Dermis microvascular lymphatic vessel endothelial cell (primary cell): Measurements from ENCODE around the gene CTNNA1. TPM values are rescaled to one million over a fixed set of nuclear protein-coding genes. Genes with fewer than 3 reads are reported as not detected.
A peak's percentile ranks its signal among the peaks of the same experiment; 100 is the strongest.
"Not testable (repeated sequence)": the region's sequence is repeated elsewhere in the genome, so short reads cannot be mapped to it uniquely, and the experiment has no call there.

Experiments
- DNase-seq, 2 donors: peaks; one replicate each; pipeline versions ENCODE4 v3.0.0 to v3.0.0-alpha.2; 2010; ENCODE audit warnings: low read depth in 2 of 2
- total RNA-seq: library from RNA; depleted of rRNA; stranded (reverse); fragments of >200 nt; gene quantifications from 2 replicates; pipeline ENCODE4 v1.2.1, GENCODE V29; 2014

CTNNA1 gene
- total RNA-seq, 1 donor from 2014 or later: 515 TPM

DNA sequence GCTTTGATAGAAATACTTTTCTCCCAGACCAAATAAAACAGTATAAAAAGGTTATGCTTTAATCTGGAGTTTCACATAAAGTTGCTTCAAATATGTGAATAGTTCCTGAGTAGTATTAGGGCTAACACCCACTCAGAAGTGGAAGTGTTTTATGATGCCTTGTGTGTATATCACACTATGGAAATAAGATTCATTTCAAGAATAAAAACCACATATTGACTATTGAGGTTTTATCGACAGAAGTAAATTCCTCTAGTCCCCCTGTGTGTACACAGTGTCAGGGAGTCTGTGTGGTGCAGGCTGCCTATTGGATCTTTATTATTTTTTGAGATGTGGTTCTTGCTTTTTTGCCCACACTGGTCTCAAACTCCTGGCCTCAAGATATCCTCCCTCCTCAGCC, 142.7 kb downstream of the CTNNA1 start:
- no peak for DNase-seq

GRCh38 chr5:138898299-138898698, 145.1 kb downstream of the CTNNA1 start:
- DNase-seq: no peak

DNA sequence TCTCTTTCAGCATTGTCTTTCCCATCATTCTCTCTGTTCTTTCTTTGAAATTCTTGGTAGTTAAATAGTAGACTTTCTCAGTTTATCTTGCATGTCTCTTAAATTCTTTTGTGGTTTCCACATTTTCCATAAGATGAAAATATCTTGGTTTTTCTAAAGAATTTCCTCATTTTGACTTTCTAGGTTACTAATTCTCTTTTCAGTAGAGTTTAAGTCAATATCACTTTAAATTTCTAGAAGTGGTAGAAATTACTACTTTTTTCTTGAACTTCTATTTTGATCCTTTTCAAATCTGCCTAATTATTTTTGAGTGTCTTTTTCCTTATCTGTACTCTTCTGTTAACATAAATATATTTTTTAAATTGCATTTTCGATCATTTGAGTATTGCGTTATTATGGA, 145.5 kb downstream of the CTNNA1 start:
- DNase-seq: no peak

DNA sequence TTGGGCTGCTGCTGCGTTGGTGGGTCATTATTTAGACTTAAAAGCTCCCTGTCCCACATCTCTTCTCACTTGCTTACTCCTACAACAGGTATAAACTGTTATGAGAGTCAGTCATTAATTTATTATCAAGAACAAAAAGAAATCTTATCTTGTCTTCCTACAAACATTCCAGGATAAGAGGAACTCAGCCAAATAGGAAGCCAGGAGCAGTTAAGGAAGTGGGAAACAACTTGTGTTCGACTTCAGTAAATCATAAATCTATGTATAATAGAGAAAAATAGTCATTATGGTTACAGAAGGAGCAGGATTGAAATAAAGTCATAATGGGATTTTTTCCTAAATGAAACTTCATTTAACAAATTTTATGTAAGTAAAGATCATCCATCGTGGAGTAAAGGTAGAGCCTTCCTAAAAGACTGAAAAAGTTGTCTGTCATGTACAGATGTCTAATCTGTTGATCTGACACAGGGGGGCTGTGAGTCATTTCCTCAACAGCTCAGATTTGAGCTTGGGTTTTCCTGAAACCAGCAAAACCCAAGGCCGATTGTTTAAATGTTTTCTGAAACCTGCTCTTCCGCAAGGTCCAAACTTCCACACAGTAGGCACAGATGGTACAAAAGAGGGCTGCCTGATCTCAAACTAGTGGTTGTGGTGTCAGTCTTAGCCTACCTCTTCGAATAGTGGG, 147.2 kb downstream of the CTNNA1 start:
- peak; percentile 66 to 90 for DNase-seq

DNA sequence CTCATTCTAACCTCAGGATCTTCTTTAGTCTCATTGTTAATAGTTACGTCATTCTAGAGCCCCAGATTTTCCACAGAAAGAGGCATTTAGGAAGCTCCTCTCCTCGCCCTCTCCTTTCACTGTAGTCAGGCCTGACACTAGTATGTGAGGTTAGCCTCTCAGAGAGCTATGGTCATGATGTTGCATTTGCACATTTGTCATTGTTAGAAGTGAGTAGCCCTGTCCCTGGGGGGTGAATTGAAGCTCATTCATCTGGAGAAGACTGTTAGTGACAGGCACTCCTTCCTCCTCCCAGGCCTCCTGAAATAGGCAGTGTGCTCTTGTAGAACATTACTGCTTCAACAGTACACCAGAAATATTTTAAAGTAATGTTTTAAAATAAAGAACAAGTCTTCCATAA, 148.5 kb downstream of the CTNNA1 start:
- no peak for DNase-seq

DNA sequence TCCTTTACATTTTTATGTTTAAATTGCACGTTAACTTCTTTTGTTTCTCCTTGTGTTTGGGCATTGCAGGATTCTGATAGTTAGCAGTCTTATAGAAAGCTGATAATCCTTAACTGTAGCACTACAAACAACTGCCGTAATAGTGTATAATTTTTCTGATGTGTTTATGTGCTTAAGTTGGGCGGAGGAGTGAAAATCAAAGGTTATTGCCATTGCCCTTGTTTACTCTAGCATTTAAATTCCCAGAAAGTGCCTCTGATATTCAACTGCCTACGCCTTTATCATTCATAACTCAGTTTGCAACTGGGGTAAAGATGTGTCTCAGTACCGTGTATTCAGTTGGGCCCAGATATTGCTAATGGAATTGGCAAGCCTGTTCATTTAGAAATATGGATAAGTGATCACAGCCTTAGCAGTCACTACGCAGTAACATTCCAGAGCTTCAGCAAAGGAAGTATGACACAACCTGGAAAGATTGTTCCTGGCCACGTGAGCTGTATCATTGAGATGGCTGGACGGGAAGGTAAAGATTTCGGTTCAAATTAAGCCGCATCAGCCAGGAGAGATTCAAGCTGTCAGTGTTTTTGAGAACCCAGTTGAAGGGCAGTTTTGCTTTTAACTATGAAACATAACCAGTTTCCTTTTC, 150.0 kb downstream of the CTNNA1 start:
- DNase-seq: peak; percentile 84 to 87

DNA sequence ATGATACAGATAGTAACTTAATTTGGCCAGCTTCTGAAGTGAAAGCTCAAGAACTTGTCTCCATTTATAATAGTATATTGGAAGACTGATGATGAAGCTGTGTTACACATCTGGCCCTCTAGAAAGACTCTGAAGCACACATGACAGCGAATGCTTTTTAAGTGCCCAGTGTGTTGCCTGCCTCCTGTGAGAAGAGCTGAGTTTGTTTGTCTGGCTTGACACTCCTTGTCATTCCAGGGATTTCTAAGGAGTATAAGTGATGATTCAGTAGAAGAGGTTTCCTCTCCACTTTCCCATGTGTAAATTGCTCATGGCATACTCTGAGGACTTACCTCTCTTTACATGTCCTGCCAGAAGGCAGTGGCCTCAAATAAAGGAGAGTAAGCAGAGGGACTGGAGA, 152.3 kb downstream of the CTNNA1 start:
- peak in 1 of 2 donors; percentile 16 for DNase-seq

- DNase-seq: no peak
These were observed 156.5 kb downstream of the CTNNA1 start for GRCh38 chr5:138909734-138910133.

- DNase-seq: no peak
These were observed 157.4 kb downstream of the CTNNA1 start for GRCh38 chr5:138910546-138911185.

GRCh38 chr5:138911441-138911840, 158.2 kb downstream of the CTNNA1 start:
- DNase-seq: no peak

GRCh38 chr5:138912093-138912492, 158.9 kb downstream of the CTNNA1 start:
- DNase-seq: no peak

- DNase-seq: no peak
These were observed 160.5 kb downstream of the CTNNA1 start for GRCh38 chr5:138913773-138914172.

- DNase-seq: no peak
These were observed 161.1 kb downstream of the CTNNA1 start for GRCh38 chr5:138914338-138914737.

- no peak for DNase-seq
These were observed 165.5 kb downstream of the CTNNA1 start for GRCh38 chr5:138918686-138919085.

DNA sequence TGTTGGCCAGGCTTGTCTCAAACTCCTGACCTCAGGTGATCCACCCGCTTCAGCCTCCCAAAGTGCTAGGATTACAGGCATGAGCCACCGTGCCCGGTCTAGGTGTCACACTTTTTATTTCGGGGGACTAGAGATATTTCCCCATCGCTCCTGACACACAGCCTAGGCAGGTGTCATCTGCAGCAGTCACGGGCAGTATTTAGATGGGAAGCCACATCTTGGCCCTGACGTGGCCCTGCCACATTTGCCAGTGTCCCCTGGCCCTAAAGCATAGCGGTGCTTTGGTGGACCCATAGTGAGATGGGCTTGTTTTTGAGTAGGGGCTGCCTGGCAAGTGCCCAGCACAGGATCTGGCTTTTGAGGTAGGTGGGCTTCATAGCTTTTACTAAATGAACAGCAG, 167.0 kb downstream of the CTNNA1 start:
- DNase-seq: no peak

DNA sequence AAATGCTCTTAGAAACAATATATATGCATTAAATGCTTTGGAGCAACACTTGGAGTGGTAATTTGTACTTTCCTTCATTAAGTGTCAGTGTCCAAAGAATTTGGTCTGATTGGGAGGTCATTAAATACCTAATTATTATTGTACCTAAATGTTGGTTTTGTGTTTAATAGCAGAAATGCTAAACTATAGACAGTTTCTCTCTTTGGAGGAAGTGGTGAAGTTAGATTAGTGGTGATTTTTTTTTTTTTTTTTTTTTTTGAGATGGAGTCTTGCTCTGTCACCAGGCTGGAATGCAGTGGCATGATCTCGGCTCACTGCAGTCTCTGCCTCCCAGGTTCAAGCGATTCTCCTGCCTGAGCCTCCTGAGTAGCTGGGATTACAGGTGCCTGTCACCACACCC, 168.1 kb downstream of the CTNNA1 start:
- not testable (repeated sequence) for DNase-seq

- DNase-seq: no peak
These were observed 169.3 kb downstream of the CTNNA1 start for GRCh38 chr5:138922494-138922893.

- DNase-seq: no peak
These were observed 171.9 kb downstream of the CTNNA1 start for GRCh38 chr5:138925090-138925635.

DNA sequence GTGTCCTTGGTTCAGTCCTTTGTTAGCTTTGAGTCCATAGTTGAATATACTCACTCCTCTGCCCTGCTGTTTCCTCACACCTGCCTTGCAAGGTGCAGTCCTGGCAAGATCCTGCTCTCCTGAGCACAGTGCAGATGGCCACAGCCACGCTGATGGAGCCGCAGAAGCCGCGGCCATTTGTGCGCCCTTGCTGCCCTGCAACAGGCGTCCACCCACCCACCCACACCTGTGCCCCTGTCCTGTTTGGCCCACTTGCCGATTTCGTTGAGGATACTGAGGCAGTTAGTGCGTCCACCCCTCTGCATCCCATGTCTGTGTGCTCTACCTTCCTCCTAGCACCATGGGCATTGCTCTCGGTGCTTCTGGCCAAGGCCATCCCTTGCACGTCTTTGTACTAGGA, 173.0 kb downstream of the CTNNA1 start:
- DNase-seq: no peak

GRCh38 chr5:138926688-138927448, 173.6 kb downstream of the CTNNA1 start:
- no peak for DNase-seq

GRCh38 chr5:138927544-138927943, 174.3 kb downstream of the CTNNA1 start:
- no peak for DNase-seq

DNA sequence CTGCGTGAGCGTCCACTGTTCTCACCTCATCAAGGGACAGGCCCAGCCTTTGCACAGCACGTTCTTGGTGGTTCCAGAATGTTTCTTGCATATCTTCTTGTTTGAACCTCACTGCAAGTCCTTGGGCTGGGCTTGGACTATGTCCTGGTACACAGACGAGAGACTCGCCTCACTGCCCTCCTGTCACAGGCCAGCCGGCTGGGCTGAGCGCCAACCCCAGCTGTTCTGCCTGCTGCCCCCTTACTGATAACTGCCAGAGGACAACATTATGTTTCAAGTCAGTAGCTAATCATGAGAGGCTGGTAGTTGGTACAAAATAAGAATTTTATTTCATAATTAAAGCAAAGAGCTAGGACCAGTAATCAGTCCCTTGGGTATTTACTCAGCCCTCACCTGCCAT, 174.8 kb downstream of the CTNNA1 start:
- peak; percentile 24 to 62 for DNase-seq
